Naive thymus-derived CD4-positive, alpha-beta T cell (primary cell): ENCODE results near the gene TMEM236. TPM values are rescaled to one million over a fixed set of nuclear protein-coding genes. Genes with fewer than 3 reads are reported as not detected.

Experiments used
- ATAC-seq: fragments of 150-1000 bp; cut with Tn5 transposase; 2 replicates; pipeline ENCODE4 v1.10.0; 2021; ENCODE audit warnings: mild to moderate bottlenecking, moderate library complexity
- CTCF ChIA-PET: fragments of 350-600 bp; sonication (Branson Sonifier 250); formaldehyde crosslinking; loops from one replicate; lab custom pipeline; 2021; ENCODE audit warnings: antibody characterized with exemption; lab: Charles Lee
- POLR2A ChIA-PET: fragments of 350-600 bp; sonication (Branson Sonifier 250); formaldehyde crosslinking; loops from one replicate; lab custom pipeline; 2021; ENCODE audit warnings: antibody characterized with exemption, inconsistent platforms; lab: Charles Lee
- DNase-seq, 9 donors: peaks; one replicate each; pipeline versions ENCODE4 v3.0.0 to v3.0.0-alpha.2; 2020 to 2022; ENCODE audit warnings: mixed read lengths in 1 of 9
- H3K27ac ChIP-seq: one replicate; pipeline ENCODE4 v1.7.0; 2013; ENCODE audit warnings: mild to moderate bottlenecking, low read depth, low read length, moderate library complexity
- H3K27me3 ChIP-seq, 2 donors: one replicate each; pipeline ENCODE4 v1.7.0; 2013; ENCODE audit warnings: low read length in 2 of 2, mild to moderate bottlenecking in 2 of 2, moderate library complexity in 2 of 2; ENCODE audit not compliant: control insufficient read depth in 2 of 2, insufficient read depth in 2 of 2
- H3K36me3 ChIP-seq, 3 experiments: 1 replicate in 2 of 3; 2 replicates in 1 of 3; pipeline ENCODE4 v1.7.0; 2013; ENCODE audit warnings: low read length in 3 of 3, mild to moderate bottlenecking in 3 of 3, moderate library complexity in 1 of 3; ENCODE audit not compliant: insufficient read depth in 3 of 3, control insufficient read depth in 2 of 3
- H3K4me1 ChIP-seq, 2 donors: one replicate each; pipeline ENCODE4 v1.7.0; 2013; ENCODE audit warnings: low read length in 2 of 2, mild to moderate bottlenecking in 2 of 2, moderate library complexity in 1 of 2; ENCODE audit not compliant: control insufficient read depth in 2 of 2, insufficient read depth in 2 of 2
- H3K4me3 ChIP-seq: 2 replicates; pipeline ENCODE4 v1.7.0; 2013; ENCODE audit warnings: mild to moderate bottlenecking, low read length
- H3K9me3 ChIP-seq, 3 experiments: 1 replicate in 2 of 3; 2 replicates in 1 of 3; pipeline ENCODE4 v1.7.0; 2013; ENCODE audit warnings: low read length in 3 of 3; ENCODE audit not compliant: control insufficient read depth in 2 of 3
- H3K27ac Mint-ChIP-seq, 9 donors: one replicate each; pipeline ENCODE4 v1.8.0; 2020 to 2022; ENCODE audit warnings: mixed read lengths in 9 of 9, mild to moderate bottlenecking in 8 of 9, moderate library complexity in 5 of 9, inconsistent platforms in 2 of 9
- H3K27me3 Mint-ChIP-seq, 5 donors: one replicate each; pipeline ENCODE4 v1.8.0; 2021 to 2022; ENCODE audit warnings: mixed read lengths in 5 of 5, mild to moderate bottlenecking in 1 of 5
- H3K36me3 Mint-ChIP-seq, 5 donors: one replicate each; pipeline ENCODE4 v1.8.0; 2020 to 2022; ENCODE audit warnings: mixed read lengths in 5 of 5, mild to moderate bottlenecking in 3 of 5, inconsistent platforms in 1 of 5
- H3K4me1 Mint-ChIP-seq, 7 donors: one replicate each; pipeline ENCODE4 v1.8.0; 2020 to 2022; ENCODE audit warnings: mixed read lengths in 7 of 7, mild to moderate bottlenecking in 3 of 7, inconsistent platforms in 1 of 7
- H3K4me3 Mint-ChIP-seq, 10 donors: one replicate each; pipeline ENCODE4 v1.8.0; 2020 to 2022; ENCODE audit warnings: mild to moderate bottlenecking in 10 of 10, mixed read lengths in 10 of 10, moderate library complexity in 6 of 10, inconsistent platforms in 2 of 10
- H3K9me3 Mint-ChIP-seq, 11 donors: one replicate each; pipeline ENCODE4 v1.8.0; 2020 to 2022; ENCODE audit warnings: mixed read lengths in 11 of 11, mild to moderate bottlenecking in 4 of 11, inconsistent platforms in 1 of 11, moderate library complexity in 1 of 11
- intact Hi-C, 2 donors: fragments of 100-400 bp; cut with micrococcal nuclease; formaldehyde crosslinking; loops; one replicate each; pipeline ENCODE4 v1.15.1; 2023
- polyA plus RNA-seq, 2 donors: library from polyadenylated mRNA; unstranded; fragments of 300-500 nt; fragmentation: Illumina TruSeq; gene quantifications; one replicate each; pipeline ENCODE4 v1.2.3, GENCODE V29; 2021
- total RNA-seq, 6 experiments: library from RNA in 5 of 6; stranded (reverse) in 5 of 6; gene quantifications; 1 replicate in 5 of 6; 2 replicates in 1 of 6; pipeline ENCODE4 v1.2.3 and lab custom pipeline; 2021 to 2026

Gene TMEM236
- total and polyA plus RNA-seq, 7 experiments from 2014 or later = 0.02 to 0.12 (median 0.05) TPM; not detected in 4

- ATAC-seq (peak; percentile 34), DNase-seq (peak in 4 of 9 donors; percentile 6 to 28 (median 12))
- H3K27ac ChIP-seq = no peak overlapping the region
- intact Hi-C loops = no loop called here
- peaks cover 0 to 4% (median 3%) of the 10 kb centered on the region in 7 donors for H3K4me1 Mint-ChIP-seq
- no peaks in the 10 kb centered on the region for H3K36me3 Mint-ChIP-seq
- ChIA-PET POLR2A (no interaction called here), CTCF (interaction anchor here (1.2 to 1.9 kb wide), 2 partner anchors 93 to 131 kb away, joined by 3 to 4 read pairs; partner anchors contain the start of gene STAM)
- no peak overlapping the region for H3K27ac Mint-ChIP-seq
- no peak overlapping the region for H3K4me3 Mint-ChIP-seq
- H3K27me3 Mint-ChIP-seq = no peaks in the 10 kb centered on the region
- H3K27me3 ChIP-seq = no peaks in the 10 kb centered on the region
- H3K9me3 ChIP-seq = no peaks in the 10 kb centered on the region
- no peaks in the 10 kb centered on the region for H3K9me3 Mint-ChIP-seq
- no peaks in the 10 kb centered on the region for H3K4me1 ChIP-seq
- no peaks in the 10 kb centered on the region for H3K36me3 ChIP-seq
- no peak overlapping the region for H3K4me3 ChIP-seq
Measured at GRCh38 chr10:17737027-17737965, 14.7 kb upstream of the TMEM236 start.

- ChIA-PET CTCF (no interaction called here), POLR2A (no interaction called here)
- Histone ChIP-seq H3K9me3 (no peaks in the 10 kb centered on the region), H3K36me3 (no peaks in the 10 kb centered on the region), H3K27ac (no peak overlapping the region), H3K27me3 (no peaks in the 10 kb centered on the region), H3K4me1 (no peaks in the 10 kb centered on the region), H3K4me3 (no peak overlapping the region)
- intact Hi-C loops = loop anchor here (5.0 kb wide), 1 partner anchor 913 kb away; no protein-coding TSS in a partner anchor
- peaks cover 4 to 15% (median 6%) of the 10 kb centered on the region in 7 donors for H3K4me1 Mint-ChIP-seq
- H3K36me3 Mint-ChIP-seq = no peaks in the 10 kb centered on the region
- H3K27me3 Mint-ChIP-seq = no peaks in the 10 kb centered on the region
- H3K27ac Mint-ChIP-seq = no peak overlapping the region
- H3K4me3 Mint-ChIP-seq = no peak overlapping the region
- H3K9me3 Mint-ChIP-seq = no peaks in the 10 kb centered on the region
- no peak for ATAC-seq
- DNase-seq = no peak
Measured at GRCh38 chr10:17740668-17741067, 11.3 kb upstream of the TMEM236 start.

GRCh38 chr10:17742918-17743317, 9.1 kb upstream of the TMEM236 start:
- no peak overlapping the region for H3K4me3 ChIP-seq
- no peaks in the 10 kb centered on the region for H3K36me3 ChIP-seq
- no peaks in the 10 kb centered on the region for H3K4me1 ChIP-seq
- no peaks in the 10 kb centered on the region for H3K27me3 ChIP-seq
- intact Hi-C loops = loop anchor here (1.0 to 5.0 kb wide), 4 partner anchors 136 to 916 kb away; no protein-coding TSS in a partner anchor
- Mint-ChIP-seq H3K27me3 (no peaks in the 10 kb centered on the region), H3K4me3 (no peak overlapping the region), H3K36me3 (no peaks in the 10 kb centered on the region), H3K27ac (no peak overlapping the region), H3K4me1 (peaks cover 3 to 15% (median 5%) of the 10 kb centered on the region in 7 donors), H3K9me3 (no peaks in the 10 kb centered on the region)
- POLR2A ChIA-PET = no interaction called here
- ATAC-seq (peak; percentile 75), DNase-seq (peak; percentile 19 to 66 (median 56))
- no peak overlapping the region for H3K27ac ChIP-seq
- CTCF ChIA-PET = interaction anchor here (0.7 to 1.3 kb wide), 5 partner anchors 135 to 1392 kb away, joined by 3 to 8 read pairs (median 4); no protein-coding TSS in a partner anchor
- no peaks in the 10 kb centered on the region for H3K9me3 ChIP-seq

GRCh38 chr10:17743437-17743836, 8.6 kb upstream of the TMEM236 start:
- no peaks in the 10 kb centered on the region for H3K9me3 ChIP-seq
- ChIA-PET POLR2A (no interaction called here), CTCF (interaction anchor here (0.7 to 1.0 kb wide), 4 partner anchors 135 to 1391 kb away, joined by 3 to 8 read pairs (median 4); no protein-coding TSS in a partner anchor)
- no peaks in the 10 kb centered on the region for H3K27me3 ChIP-seq
- Mint-ChIP-seq H3K4me3 (no peak overlapping the region), H3K9me3 (no peaks in the 10 kb centered on the region), H3K36me3 (no peaks in the 10 kb centered on the region), H3K4me1 (peaks cover 3 to 15% (median 5%) of the 10 kb centered on the region in 7 donors), H3K27ac (no peak overlapping the region), H3K27me3 (no peaks in the 10 kb centered on the region)
- H3K36me3 ChIP-seq = no peaks in the 10 kb centered on the region
- H3K27ac ChIP-seq = no peak overlapping the region
- DNase-seq (no peak), ATAC-seq (no peak)
- no peaks in the 10 kb centered on the region for H3K4me1 ChIP-seq
- no peak overlapping the region for H3K4me3 ChIP-seq
- intact Hi-C loops = loop anchor here (1.0 to 5.0 kb wide), 4 partner anchors 136 to 916 kb away; no protein-coding TSS in a partner anchor

GRCh38 chr10:17744341-17744861, 7.6 kb upstream of the TMEM236 start:
- no peak for ATAC-seq

GRCh38 chr10:17747883-17748550, 4.0 kb upstream of the TMEM236 start:
- Mint-ChIP-seq H3K27ac (no peak overlapping the region), H3K27me3 (no peaks in the 10 kb centered on the region), H3K4me1 (peaks cover 0 to 10% (median 5%) of the 10 kb centered on the region in 7 donors), H3K9me3 (no peaks in the 10 kb centered on the region), H3K36me3 (no peaks in the 10 kb centered on the region), H3K4me3 (no peak overlapping the region)
- ChIA-PET POLR2A (no interaction called here), CTCF (no interaction called here)
- no peaks in the 10 kb centered on the region for H3K4me1 ChIP-seq
- no peak overlapping the region for H3K4me3 ChIP-seq
- H3K27ac ChIP-seq = no peak overlapping the region
- H3K9me3 ChIP-seq = no peaks in the 10 kb centered on the region
- ATAC-seq = no peak
- no peaks in the 10 kb centered on the region for H3K27me3 ChIP-seq
- intact Hi-C loops = no loop called here
- H3K36me3 ChIP-seq = no peaks in the 10 kb centered on the region
- no peak for DNase-seq

More at GRCh38 chr10:17744341-17744861, 7.6 kb upstream of the TMEM236 start:
- Mint-ChIP-seq H3K27ac (no peak overlapping the region), H3K27me3 (no peaks in the 10 kb centered on the region), H3K9me3 (no peaks in the 10 kb centered on the region), H3K4me3 (peak overlapping the region in 1 of 10 donors; percentile 47), H3K36me3 (no peaks in the 10 kb centered on the region), H3K4me1 (peaks cover 3 to 15% (median 5%) of the 10 kb centered on the region in 7 donors)
- no peaks in the 10 kb centered on the region for H3K27me3 ChIP-seq
- no peak overlapping the region for H3K4me3 ChIP-seq
- DNase-seq = no peak
- no peaks in the 10 kb centered on the region for H3K9me3 ChIP-seq
- intact Hi-C loops = loop anchor here (5.0 kb wide), 1 partner anchor 917 kb away; no protein-coding TSS in a partner anchor
- H3K36me3 ChIP-seq = no peaks in the 10 kb centered on the region
- CTCF ChIA-PET = interaction anchor here (0.7 to 1.2 kb wide), 3 partner anchors 134 to 138 kb away, joined by 3 to 5 read pairs (median 3); no protein-coding TSS in a partner anchor
- POLR2A ChIA-PET = no interaction called here
- no peaks in the 10 kb centered on the region for H3K4me1 ChIP-seq
- H3K27ac ChIP-seq = no peak overlapping the region
